ENCODE results near the gene RIGI. TPM values are rescaled to one million over a fixed set of nuclear protein-coding genes. Genes with fewer than 3 reads are reported as not detected.

The RIGI gene
- total RNA-seq, 4 donors from 2014 or later: 7.9 to 10.3 (median 10.2) TPM

GRCh38 chr9:32487981-32488380 lies 38.0 kb downstream of the RIGI start:
- Histone ChIP-seq H3K36me3 (peaks cover 13 to 18% of the 10 kb centered on the region in 2 donors), H3K9me3 (no peaks in the 10 kb centered on the region), H3K27ac (no peak overlapping the region), H3K27me3 (no peaks in the 10 kb centered on the region), H3K4me3 (replicated peaks in 1 of 3) (no peak overlapping the region), H3K4me1 (no peaks in the 10 kb centered on the region)
- TF ChIP-seq, protein P1, sequence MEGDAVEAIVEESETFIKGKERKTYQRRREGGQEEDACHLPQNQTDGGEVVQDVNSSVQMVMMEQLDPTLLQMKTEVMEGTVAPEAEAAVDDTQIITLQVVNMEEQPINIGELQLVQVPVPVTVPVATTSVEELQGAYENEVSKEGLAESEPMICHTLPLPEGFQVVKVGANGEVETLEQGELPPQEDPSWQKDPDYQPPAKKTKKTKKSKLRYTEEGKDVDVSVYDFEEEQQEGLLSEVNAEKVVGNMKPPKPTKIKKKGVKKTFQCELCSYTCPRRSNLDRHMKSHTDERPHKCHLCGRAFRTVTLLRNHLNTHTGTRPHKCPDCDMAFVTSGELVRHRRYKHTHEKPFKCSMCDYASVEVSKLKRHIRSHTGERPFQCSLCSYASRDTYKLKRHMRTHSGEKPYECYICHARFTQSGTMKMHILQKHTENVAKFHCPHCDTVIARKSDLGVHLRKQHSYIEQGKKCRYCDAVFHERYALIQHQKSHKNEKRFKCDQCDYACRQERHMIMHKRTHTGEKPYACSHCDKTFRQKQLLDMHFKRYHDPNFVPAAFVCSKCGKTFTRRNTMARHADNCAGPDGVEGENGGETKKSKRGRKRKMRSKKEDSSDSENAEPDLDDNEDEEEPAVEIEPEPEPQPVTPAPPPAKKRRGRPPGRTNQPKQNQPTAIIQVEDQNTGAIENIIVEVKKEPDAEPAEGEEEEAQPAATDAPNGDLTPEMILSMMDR (IDR thresholded peaks at IDR 0.05): no peak
- TF ChIP-seq POLR2A (IDR thresholded peaks at IDR 0.05): no peak
- intact Hi-C loops (cut with DNase I): no loop called here
- DNase-seq: no peak
- 83 to 85% methylated on average over 3 of the region's 3 CpGs for WGBS, 2 donors

DNA sequence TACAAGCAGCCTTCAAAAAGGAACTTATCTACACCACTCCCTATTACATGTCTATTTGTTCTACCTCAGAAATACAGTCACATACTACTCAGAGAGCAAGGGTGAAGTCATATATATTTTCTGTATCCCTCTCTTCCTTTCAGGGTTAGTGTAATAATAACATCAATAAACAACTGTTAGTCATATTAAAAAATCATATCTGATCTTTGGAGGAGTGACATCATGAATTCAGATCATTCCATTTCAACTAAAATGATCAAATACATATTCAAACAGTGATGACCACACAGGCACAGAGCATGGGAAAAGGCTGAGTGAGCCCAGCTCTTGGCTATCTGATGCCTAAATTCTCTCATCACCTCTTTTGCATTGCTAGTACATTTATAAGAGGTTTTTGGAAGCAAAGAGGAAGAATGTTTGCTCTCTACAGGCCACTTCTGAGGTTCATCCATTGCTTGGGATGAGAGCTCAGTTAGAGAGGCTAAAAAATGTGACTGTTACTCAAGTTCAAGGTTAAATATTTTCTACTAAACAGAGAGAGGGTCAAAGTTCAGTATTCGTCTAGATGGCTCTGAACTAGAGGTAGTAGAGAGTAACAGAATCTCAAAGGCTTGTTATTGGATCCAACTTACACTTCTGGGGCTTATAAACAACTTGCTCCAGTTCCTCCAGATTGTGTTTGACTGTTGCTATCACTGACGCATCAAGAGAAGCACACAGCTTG lies 39.0 kb downstream of the RIGI start:
- H3K27me3 ChIP-seq: no peaks in the 10 kb centered on the region
- WGBS, 2 donors: 90 to 98% methylated on average over 2 of the region's 2 CpGs
- H3K4me1 ChIP-seq: no peaks in the 10 kb centered on the region
- DNase-seq: no peak
- H3K9me3 ChIP-seq: no peaks in the 10 kb centered on the region
- no peak overlapping the region for H3K27ac ChIP-seq
- peaks cover 13 to 18% of the 10 kb centered on the region in 2 donors for H3K36me3 ChIP-seq
- intact Hi-C loops (cut with DNase I): no loop called here
- TF ChIP-seq, protein P1 (IDR thresholded peaks at IDR 0.05): no peak
- no peak for TF ChIP-seq POLR2A (IDR thresholded peaks at IDR 0.05)
- H3K4me3 ChIP-seq (replicated peaks in 1 of 3): no peak overlapping the region

- H3K4me1 ChIP-seq: peaks cover 8 to 9% of the 10 kb centered on the region in 2 donors
- TF ChIP-seq, protein P1 (IDR thresholded peaks at IDR 0.05): no peak
- no peak for TF ChIP-seq POLR2A (IDR thresholded peaks at IDR 0.05)
- 89 to 95% methylated on average over 4 of the region's 4 CpGs for WGBS, 2 donors
- no peak for DNase-seq
- no peaks in the 10 kb centered on the region for H3K9me3 ChIP-seq
- intact Hi-C loops (cut with DNase I): no loop called here
- H3K27me3 ChIP-seq: no peaks in the 10 kb centered on the region
- H3K36me3 ChIP-seq: peaks cover 13 to 18% of the 10 kb centered on the region in 2 donors
- no peak overlapping the region for H3K27ac ChIP-seq
- H3K4me3 ChIP-seq (replicated peaks in 1 of 3): no peak overlapping the region
Observed at GRCh38 chr9:32483343-32483742, 42.7 kb downstream of the RIGI start.

Other genes starting within 250 kb of the RIGI start
- gene ACO1, start 141.6 kb downstream of the RIGI start, total RNA-seq: 10 to 100 TPM; 44.6 to 57.6 (median 45.3) TPM
- 10 to 100 TPM in 2 of 4 donors, 1 to 10 TPM in 2; 1.3 to 23.9 (median 9.9) TPM for gene SMIM27, start 26.1 kb upstream of the RIGI start, total RNA-seq
- gene TOPORS, start 26.4 kb upstream of the RIGI start, total RNA-seq: 10 to 100 TPM; 23.7 to 31.8 (median 28.8) TPM
- gene NDUFB6, start 47.0 kb upstream of the RIGI start, total RNA-seq: 10 to 100 TPM; 19.1 to 78.2 (median 57.9) TPM
- under 1 TPM in 2 of 4 donors, not detected in 2; 0.11 to 0.13 TPM for gene TAF1L, start 109.5 kb upstream of the RIGI start, total RNA-seq

Measured in thyroid gland (tissue), 4 donors.